HG02852 (cell line): ENCODE measurements around the gene MACROD2.

Experiments
- ATAC-seq: cut with Tn5 transposase; IDR thresholded peaks from one replicate; pipeline ENCODE4 v1.9.1; 2021; ENCODE audit warnings: mild to moderate bottlenecking, moderate library complexity; ENCODE audit not compliant: unreplicated experiment

MACROD2 gene

DNA sequence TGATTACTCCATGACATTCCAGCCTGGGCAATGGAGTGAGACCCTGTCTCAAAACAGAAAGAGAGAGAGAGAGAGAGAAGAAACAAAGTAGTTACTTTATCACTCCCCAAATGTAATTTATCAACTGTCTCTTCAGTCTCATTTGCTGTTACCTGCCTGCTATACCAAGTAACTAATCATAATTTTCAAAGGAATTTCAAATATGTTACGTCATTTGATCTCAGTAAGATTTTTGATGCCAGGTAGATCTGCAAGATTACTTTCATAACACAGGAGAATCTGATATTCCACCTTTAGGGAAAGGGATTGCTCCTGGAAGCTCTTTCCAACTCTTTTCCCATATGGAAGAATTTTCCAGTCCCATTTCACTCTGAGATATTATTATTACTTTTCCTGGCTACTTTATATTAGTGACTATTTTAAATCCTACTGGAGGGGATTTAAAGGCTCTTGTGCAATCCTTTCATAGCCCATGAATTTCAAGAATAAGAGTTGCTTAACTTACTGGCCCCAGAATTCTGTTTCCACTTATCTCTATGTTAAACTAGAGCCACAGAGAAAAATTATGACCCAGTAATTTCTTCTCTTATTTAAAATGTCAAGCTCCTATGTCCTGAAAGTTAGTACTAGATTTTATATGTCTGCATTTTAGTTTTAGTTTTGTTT, 732.3 kb downstream of the MACROD2 start:
- ATAC-seq, result no peak

DNA sequence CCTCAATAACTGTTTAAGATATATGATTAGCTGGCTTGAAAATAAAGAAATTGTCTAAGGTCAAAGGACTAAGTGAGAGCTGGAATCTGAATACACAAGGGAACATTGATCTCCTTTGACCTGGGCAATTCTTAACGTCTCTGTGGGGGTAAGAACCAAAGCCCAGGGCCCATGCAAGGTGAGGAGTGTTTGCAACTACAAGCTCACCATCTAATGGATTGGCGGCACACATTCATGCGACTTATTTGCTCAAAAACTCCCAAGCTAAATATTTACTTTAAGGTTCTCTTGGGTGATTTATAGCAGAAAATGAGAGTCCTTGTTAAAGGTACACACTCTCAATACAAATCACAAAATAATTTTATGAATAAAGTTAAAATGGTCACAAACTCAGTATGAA, 734.1 kb downstream of the MACROD2 start:
- no peak for ATAC-seq

DNA sequence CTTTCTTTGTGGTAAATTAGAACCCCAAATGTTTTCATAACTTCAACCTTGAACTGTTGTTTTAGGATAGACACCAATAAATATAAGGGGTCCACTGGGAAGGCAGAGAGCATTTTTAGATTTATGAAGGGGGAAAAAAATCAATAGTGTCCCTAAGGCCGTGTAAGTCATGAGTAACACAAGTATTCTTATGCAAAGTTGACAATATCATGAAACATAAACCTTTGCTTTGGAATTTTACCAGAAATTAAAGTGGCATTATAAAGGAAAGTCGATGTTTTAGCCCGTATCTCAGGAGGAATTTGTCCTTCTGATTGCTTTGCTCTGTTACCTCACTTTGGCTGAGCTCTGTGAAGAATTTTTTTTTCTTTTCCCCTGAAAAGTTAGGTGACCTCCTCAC, 737.0 kb downstream of the MACROD2 start:
- no peak for ATAC-seq

DNA sequence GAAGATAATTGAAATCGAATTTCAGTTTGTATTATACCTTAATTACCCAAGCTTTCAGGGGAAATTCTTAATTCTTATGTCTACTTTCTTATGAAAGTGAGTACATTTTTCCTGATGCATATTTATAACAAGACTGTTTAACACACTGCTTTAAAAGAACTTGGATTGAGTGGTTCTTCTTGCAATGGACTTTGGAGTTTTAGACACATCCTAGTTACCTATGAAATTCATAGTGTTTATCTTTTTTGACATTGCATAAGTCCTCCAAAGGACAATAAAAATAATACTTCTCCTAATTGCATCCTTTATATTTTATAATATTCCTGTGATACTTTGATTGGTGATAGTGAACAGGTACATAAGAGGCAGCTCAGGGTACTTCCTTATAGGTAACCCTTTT, 737.7 kb downstream of the MACROD2 start:
- no peak for ATAC-seq

DNA sequence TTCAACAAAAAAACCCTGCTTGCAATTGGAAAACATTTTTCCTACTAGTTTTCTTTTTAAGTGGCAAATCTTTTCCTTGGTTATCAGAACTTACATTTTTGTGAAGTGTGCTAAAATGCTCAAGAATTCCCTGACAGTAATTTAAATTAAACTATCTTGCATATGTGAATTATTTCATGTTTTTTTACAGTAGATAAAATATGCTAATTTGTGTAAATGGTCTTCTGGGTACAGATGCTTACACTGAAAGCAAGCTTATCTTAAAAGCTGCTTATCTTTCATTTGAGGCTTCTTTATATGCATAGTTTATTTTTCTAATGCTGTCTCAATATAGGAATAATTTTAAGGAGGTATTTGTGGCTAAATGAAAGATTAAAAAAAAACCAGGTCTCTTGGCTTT, 745.1 kb downstream of the MACROD2 start:
- ATAC-seq, result no peak

DNA sequence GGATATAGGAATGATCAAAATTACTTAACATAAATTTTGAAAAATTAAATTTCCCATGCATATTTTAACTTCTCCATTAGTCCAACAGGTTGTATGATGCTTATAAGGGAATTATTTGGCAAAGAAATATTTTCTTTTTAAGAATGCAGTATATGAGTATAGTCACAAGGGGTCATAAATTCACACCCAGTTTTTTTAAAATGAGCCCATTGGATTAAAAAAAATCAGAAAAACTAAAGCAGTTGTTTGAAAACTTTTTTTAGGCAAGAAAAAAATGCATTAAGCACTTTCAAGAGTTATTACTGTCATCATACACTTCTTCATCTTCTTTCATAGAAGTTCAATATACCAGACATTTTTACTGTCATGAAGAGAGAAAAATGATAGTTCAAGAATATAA, 746.3 kb downstream of the MACROD2 start:
- ATAC-seq, result no peak

DNA sequence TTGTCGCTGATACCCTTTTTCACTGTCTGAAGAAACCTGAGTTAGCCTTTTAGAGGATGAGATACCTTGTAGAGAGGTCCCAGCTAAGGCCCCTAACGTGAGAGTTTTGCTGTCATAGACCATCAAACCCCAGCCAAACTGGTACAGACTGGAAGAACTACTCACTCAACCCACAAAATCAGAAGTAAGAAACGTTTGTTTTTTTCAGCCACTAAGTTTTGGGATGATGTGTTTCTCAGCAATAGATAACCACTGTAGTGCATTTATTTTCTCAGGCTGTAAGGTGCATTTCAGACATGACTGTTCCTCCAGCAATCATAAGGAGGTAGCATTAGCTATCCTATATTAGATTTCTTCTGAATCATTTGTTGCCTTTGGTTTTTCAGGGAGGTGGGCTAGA, 749.4 kb downstream of the MACROD2 start:
- peak; percentile 76 for ATAC-seq

DNA sequence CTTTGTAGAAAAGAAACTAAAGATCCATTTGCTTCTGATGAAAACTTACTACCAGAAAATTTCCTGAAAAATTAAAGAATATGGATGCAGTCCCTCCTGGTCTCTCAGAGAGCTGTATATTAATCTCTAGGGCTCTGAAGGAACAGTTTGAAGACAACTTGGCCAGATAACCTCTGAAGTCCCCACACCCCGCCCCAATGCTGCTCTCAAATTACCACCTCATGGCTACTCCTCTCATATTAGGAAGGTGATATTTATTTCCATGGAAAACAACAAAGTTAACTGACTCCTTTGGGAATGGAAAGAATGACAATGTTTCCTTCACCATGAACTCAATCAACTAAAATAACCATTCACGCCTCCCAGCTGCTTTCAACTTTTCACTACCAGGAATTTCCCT, 750.5 kb downstream of the MACROD2 start:
- no peak for ATAC-seq

DNA sequence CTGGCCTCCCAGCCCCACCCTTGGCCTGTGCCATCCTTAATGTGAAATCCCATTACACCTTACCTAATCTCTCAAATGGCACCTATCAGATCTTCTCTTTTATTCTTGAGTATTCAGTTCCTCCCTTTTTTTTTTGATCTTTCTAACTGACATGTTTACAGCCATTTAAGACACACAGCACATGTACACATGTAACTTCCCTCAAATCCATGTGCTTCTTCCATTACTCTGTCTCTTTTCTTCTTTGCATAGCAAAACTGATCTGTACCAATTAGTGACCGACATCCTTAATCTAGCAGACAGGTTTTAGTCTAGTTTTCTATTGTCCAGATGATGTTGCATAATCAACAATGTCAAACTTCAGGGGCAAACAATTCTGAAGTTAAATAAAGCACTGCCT, 755.9 kb downstream of the MACROD2 start:
- no peak for ATAC-seq

DNA sequence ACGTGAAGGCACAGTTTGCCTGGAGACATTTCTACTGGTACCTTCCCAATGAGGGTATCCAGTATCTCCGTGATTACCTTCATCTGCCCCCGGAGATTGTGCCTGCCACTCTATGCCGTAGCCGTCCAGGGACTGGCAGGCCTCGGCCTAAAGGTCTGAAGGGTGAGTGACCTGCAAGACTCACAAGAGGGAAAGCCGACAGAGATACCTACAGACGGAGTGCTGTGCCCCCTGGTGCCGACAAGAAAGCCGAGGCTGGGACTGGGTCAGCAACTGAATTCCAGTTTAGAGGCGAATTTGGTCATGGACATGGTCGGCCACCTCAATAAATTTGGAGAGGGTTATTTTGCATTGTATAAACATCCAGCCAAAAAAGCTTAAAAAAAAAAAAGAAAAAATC, 762.4 kb downstream of the MACROD2 start:
- no peak for ATAC-seq

DNA sequence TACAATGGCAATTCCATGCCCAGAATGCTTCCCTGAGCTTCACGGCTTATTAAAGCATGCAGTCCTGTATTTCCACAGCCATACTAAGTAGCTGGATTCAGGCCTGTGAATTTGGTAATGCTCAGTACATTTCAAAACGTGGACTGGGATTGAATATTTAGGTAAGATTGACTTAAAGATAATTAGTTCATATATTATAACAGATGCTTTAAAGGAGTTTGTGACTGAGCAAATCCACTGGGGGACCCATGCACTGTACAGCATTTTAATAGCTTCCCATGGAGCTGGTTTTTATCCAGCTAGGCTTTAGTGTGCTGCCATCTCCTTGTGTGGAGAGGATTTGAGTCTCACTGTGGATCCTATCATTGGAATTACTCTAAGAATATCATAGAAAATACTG, 763.0 kb downstream of the MACROD2 start:
- no peak for ATAC-seq

DNA sequence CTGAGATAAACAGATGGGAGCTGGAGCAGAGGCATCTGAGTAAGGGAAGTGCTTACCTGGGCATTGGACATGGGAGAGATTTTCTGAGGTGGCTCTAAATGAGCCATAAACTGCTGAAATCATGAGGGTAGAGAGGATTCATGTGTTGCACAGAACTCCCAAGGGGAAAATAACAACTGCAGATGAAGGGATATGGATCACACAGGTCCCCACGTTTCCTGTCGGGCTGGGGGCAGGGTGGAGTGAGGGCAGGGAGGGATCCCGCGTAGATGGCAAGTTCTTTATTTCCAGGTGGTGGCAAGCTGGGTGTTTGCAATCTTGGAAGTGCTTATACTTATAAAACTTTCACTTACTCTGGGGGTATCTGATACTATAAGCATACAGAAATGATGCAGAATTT, 764.7 kb downstream of the MACROD2 start:
- ATAC-seq, result no peak

DNA sequence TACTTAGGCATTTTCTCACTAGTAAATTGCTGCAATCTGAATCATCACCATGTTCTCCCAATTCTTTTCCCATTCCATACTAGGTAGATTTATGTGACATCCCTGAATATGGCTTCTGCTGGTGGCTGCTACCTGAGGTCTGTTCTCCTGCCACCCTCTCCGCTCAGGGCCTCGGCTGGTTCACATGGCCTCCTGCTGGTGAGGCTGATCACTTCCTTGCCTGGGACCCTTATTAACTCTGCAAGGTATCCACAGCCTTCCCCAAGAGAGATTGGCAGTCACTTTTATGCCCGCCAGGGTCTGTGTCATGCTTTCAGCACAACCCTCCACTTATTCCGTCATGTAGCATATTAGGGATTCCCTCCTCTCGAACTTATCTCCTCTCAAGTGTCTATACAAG, 766.6 kb downstream of the MACROD2 start:
- no peak for ATAC-seq

DNA sequence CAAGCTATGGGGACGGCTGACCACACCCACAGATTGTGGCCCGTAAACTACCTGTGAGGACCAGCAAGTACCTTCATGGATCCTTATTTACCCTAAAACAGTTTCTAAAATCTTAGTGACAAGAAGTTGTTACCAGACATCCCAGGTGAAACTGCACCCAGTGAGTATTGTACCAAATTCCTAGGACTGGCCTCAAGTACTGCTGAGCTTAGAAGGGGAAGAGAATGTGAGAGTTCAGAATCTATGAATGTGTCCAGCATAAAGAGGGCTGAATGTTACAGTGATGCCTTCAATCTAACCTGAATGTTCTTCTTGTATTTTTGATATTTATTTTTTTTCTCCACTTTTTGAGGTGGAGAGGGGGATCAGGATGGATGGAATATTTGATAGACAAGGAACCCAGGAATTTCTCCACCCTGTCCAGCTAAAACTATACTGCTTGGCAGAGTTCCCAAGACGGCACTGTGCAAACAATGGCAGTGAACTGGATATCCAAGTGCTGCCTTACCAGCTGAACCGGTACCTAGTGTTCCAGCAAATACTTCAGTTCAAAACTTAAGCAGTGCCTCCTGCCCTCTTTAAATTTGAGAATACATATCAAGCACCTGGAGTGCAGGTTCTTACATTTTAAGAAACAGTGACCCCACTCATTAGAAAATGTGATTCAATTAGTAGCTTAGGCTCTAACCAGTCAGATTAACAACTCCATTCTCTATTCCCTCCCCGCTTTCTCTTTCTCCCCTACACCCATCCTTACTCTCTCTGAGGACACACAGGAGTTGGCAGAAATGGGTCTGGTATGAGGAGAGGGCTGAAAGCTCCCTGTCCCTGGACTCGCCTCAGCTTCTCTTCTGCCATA, 769.4 kb downstream of the MACROD2 start:
- no peak for ATAC-seq

DNA sequence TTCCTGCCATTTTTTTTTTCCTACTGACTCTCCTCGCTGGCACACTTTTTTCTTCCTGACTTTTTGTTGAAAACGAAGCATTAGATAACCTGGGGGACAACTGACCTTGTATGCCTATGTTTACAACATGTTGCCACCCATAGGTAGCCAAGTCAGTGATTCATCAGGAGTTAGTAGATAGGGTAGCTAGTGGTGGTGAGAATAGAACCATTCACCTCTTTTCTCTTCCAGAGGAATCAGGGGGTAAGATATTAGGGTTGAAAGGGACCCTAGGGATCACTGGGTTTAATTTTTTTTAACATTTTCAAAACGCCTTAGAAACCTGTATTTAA, 770.0 kb downstream of the MACROD2 start:
- no peak for ATAC-seq

DNA sequence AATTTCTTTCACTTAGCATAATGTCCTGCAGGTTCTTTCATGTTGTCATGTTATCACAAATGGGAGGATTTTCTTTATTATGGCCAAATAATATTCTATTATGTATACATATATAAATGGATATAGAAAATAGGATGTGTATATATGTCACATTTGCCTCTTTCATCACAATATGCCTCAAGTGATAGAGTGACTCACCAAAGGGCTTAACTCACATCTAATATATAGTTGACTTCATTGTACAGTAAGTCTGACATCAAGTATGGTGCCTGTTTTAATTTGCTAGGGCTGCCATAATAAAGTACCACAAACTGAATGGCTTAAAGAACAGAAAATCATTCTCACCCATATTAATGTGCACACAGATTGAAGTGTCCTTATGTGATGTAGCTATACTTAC, 778.2 kb downstream of the MACROD2 start:
- ATAC-seq, result no peak

DNA sequence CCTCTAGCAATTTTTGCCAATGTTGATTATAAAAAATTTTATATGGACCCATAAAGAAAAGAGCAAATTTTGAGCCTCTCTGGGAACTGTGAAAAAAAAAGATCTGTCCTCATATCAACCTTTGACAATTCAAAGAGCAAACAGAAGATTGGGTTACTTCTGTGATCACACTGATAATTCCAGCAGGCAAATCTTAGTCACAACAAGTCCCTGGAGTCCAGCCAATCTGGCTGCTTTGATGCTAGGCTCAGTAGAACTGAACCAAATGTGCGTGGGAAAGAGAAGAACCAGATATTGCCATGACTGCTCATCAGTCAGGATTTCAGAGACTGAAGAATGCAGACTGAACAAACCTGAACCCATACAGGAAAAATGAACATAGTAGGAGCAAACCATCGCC, 780.5 kb downstream of the MACROD2 start:
- no peak for ATAC-seq

DNA sequence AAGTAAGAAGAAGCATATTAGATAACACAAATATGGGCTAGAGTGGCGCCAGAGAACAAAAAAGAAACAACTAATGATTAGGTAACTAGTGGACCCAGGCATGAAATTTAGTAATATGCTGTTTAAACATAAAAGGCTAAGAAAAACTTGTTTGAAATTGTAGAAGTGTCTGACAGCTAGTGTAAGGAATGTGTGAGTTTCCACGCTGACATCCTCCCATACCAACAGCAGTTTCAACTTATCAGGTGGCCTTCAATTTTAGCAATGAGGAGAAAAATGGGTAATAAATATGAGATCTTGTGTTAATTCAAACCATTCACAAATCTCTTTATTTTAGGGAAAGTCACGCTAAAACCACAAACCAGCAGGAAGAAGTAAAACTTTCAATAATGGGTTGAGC, 782.3 kb downstream of the MACROD2 start:
- no peak for ATAC-seq

DNA sequence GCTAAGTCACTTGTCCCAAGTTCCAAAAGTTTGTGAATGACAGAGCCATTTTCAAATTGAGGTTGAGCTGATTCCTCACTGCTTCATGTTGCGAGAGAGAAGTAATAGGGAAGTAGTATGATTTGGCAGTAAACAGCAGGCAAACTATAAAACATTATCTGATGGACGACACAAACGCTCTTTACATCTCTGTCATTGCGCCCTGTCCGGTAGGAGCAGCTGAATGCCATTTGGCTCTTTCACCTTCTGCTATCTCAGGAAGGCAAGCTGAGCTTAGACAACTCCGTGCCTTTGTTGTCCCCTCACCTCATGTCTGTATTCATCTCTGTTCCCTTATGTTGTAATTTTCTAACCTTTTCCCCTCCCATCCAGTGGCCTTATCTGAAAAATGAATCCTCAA, 782.8 kb downstream of the MACROD2 start:
- ATAC-seq, result no peak

DNA sequence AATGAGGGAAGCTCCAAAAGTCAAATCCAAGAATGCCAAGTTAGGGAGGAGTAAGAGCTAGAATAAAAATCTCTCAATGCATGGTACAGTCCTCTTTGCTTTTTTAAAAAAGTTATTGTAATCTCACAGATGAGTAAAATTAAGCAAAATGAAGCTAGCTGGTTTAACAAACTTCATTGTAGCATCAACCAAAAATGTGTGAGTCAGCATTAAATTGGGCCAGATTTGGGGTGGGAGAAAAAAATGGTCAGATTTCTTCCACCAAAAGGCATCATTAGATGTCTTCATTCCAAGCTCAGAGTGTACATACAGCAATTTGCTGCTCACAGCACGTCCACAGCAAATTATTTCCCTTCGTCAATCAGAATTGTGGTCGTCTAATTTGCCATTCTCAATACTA, 783.6 kb downstream of the MACROD2 start:
- ATAC-seq, result no peak

DNA sequence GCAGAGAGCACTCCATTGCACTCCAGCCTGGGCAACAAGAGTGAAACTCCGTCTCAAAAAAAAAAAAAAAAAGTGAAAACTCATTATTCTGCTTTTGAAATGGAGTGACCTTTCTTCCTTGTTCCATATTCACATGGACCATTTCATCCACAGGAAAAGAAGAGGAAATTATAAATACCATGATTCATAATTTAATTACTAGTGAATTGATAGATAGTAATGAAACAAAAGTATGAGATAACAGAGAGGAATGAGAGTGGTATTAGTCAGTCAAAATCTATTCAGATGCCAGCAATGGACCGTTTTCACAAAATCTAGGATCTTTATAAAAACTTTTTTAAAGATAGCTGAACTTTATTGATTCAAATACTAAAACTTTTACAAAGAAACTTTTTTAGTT, 785.2 kb downstream of the MACROD2 start:
- no peak for ATAC-seq

DNA sequence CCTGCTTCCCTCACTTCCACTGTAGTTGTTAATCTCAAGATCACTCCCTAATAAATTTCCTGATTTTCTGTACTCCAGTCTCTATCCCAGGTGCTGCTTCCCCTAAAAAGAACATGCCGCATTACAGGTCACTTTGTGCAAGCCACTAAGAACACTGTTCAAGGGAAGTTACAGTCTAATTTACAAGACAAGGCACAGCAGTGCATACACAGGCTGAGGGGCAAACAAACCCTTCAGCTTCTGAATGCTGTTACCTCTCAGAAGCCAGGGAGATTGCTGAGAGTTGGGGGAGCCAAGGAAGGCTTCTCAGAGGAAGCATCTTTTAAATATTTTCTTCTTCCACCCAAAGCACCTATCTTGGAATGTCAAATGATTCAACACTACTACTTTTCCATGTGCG, 787.4 kb downstream of the MACROD2 start:
- no peak for ATAC-seq

DNA sequence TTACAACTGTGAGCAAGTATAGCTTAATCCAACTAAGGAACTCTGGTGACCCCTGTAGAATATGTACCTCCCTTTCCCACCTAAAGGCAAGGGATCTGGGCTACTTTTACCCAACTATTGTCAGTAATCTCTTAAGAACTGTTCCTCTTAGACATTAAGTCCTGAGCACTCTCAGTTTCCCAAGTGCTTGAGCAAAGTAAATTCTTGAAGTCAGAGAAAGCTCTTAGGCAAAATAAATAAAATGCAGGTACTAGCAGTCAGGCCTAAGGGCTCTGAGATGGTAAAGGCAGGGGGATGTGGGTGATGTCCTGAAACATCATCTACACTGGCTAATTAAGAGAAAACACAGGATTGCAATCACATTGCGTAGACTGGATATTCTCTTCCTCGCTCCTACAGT, 788.5 kb downstream of the MACROD2 start:
- no peak for ATAC-seq
